ENCODE measurements around the gene ARGFX. TPM values are rescaled to one million over a fixed set of nuclear protein-coding genes. Genes with fewer than 3 reads are reported as not detected.

ARGFX gene
- total and polyA plus RNA-seq, 2 of the 8 experiments (the other 6 are each of a cell fraction or from before 2014, with no cell fraction given): not detected

DNA sequence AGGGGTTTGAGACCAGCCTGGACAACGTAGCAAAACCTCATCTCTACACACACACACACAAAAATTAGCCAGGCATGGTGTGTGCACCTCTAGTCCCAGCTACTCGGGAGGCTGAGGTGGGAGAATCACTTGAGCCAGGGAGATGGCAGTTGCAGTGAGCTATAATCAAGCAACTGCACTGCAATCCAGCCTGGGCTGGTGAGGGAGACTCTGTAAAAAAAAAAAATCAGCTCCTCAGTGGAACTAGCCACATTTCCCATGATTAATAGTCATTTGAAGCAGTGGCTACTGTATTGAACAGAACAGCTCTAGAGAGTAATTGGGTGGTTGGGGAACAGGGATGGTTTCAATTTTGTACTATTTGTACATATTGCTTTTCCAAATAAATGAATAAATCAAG is 13.9 kb downstream of the ARGFX start:
- H4K91ac ChIP-seq (replicated peaks; ENCODE audit: insufficient read length, low read length): no peak overlapping the region
- no peaks in the 10 kb centered on the region for H3K23me2 ChIP-seq (ENCODE audit: low read depth, low read length)
- H3K9ac ChIP-seq (replicated peaks in 1 of 4; ENCODE audit: extremely low read depth in 1 of 4, low read depth in 3 of 4, low read length in 3 of 4): no peak overlapping the region
- H4K20me1 ChIP-seq (replicated peaks in 1 of 2; ENCODE audit: control insufficient read depth in 1 of 2, insufficient read depth in 2 of 2, low read length in 2 of 2): no peaks in the 10 kb centered on the region
- H3K27ac ChIP-seq (ENCODE audit: low read depth, low read length): no peak overlapping the region
- no peak overlapping the region for H3K14ac ChIP-seq (ENCODE audit: insufficient read length)
- no peak overlapping the region for H2AK5ac ChIP-seq (ENCODE audit: low read depth, low read length)
- no peaks in the 10 kb centered on the region for H3K27me3 ChIP-seq (replicated peaks in 1 of 4; ENCODE audit: control insufficient read depth in 3 of 4, extremely low read depth in 1 of 4, insufficient read depth in 3 of 4, low read length in 3 of 4)
- no peak overlapping the region for H3K4me2 ChIP-seq (ENCODE audit: insufficient read depth in 1 of 2, low read depth in 2 of 2, low read length in 2 of 2)
- FAIRE-seq (no peak), DNase-seq (ENCODE audit: low read depth in 1 of 2, low spot score in 2 of 2) (no peak)
- no peak overlapping the region for H3K56ac ChIP-seq (replicated peaks; ENCODE audit: insufficient read length, low read depth, low read length)
- no peak overlapping the region for H2BK5ac ChIP-seq (ENCODE audit: low read depth, low read length)
- TF ChIP-seq CEBPB (IDR thresholded peaks at IDR 0.05; ENCODE audit: low read depth, low read length) (no peak), ZNF274 (IDR thresholded peaks at IDR 0.05; ENCODE audit: borderline replicate concordance, extremely low read depth, low read length) (no peak), ASH2L (IDR thresholded peaks at IDR 0.05; ENCODE audit: low read length) (no peak), CBX8 (IDR thresholded peaks at IDR 0.05; ENCODE audit: borderline replicate concordance, low read depth, low read length) (no peak), E2F6 (IDR thresholded peaks at IDR 0.05) (no peak), RNF2 (IDR thresholded peaks at IDR 0.05; ENCODE audit: borderline replicate concordance, low read depth, low read length, missing control alignments, poor library complexity, severe bottlenecking) (no peak), TBP (IDR thresholded peaks at IDR 0.05; ENCODE audit: low read depth, low read length) (no peak), POU5F1 (IDR thresholded peaks at IDR 0.05; ENCODE audit: low read depth, low read length) (no peak), SP2 (IDR thresholded peaks at IDR 0.05; ENCODE audit: low read length) (no peak), EZH2 (IDR thresholded peaks at IDR 0.05; ENCODE audit: low read depth, low read length, severe bottlenecking) (no peak), GABPA (IDR thresholded peaks at IDR 0.05; ENCODE audit: borderline replicate concordance, insufficient read depth, low read length) (no peak)
- no peak overlapping the region; the same call in 1 of the 2 replicates for H3K18ac ChIP-seq (ENCODE audit: extremely low read depth, low read length)
- POLR2A ChIA-PET (ENCODE audit: partially characterized antibody): interaction anchor here (3.3 kb wide), 1 partner anchor 12 kb away, joined by 18 read pairs; the partner anchor contains the start of gene FBXO40
- no peak overlapping the region for H3K4ac ChIP-seq (replicated peaks; ENCODE audit: insufficient read length, low read depth, low read length)
- H3K79me1 ChIP-seq (ENCODE audit: low read depth, low read length): no peaks in the 10 kb centered on the region
- no peak overlapping the region for H3K4me3 ChIP-seq (ENCODE audit: extremely low read depth in 1 of 4, insufficient read depth in 2 of 4, low read depth in 3 of 4, low read length in 4 of 4)
- H3K23ac ChIP-seq (ENCODE audit: insufficient read length): no peak overlapping the region
- H4K5ac ChIP-seq (ENCODE audit: insufficient read length, low read depth, low read length): no peak overlapping the region
- no peak overlapping the region for H2BK15ac ChIP-seq (ENCODE audit: low read length)
- no peaks in the 10 kb centered on the region for H3K36me3 ChIP-seq (ENCODE audit: control insufficient read depth in 2 of 4, insufficient read depth in 4 of 4, low read length in 3 of 4)
- CTCF ChIA-PET (ENCODE audit: partially characterized antibody): interaction anchor here (0.6 kb wide), 1 partner anchor 214 kb away, joined by 4 read pairs; no protein-coding TSS in a partner anchor
- H2BK12ac ChIP-seq (ENCODE audit: low read depth, low read length): no peak overlapping the region
- no peaks in the 10 kb centered on the region for H3K4me1 ChIP-seq (replicated peaks in 1 of 4; ENCODE audit: control insufficient read depth in 3 of 4, insufficient read depth in 4 of 4, low read length in 3 of 4)
- H2BK20ac ChIP-seq (ENCODE audit: low read length): no peak overlapping the region
- no peak overlapping the region for H2AFZ ChIP-seq (ENCODE audit: low read length)
- WGBS, 2 experiments (ENCODE audit: extremely low coverage in 1 of 2, insufficient coverage in 1 of 2, insufficient read length in 1 of 2, insufficient replicate concordance in 2 of 2, low coverage in 1 of 2, low lambda C conversion rate in 2 of 2, missing lambda C conversion rate in 1 of 2): 89% methylated on average over 2 of the region's 2 CpGs; no CpG with 5 or more reads in 1 of the 2 experiments
- H4K8ac ChIP-seq (ENCODE audit: extremely low read depth, insufficient read depth, low read length): no peak overlapping the region
- H2BK120ac ChIP-seq (replicated peaks; ENCODE audit: low read depth, low read length): no peak overlapping the region
- no peaks in the 10 kb centered on the region for H3K79me2 ChIP-seq (ENCODE audit: control insufficient read depth in 1 of 2, insufficient read depth in 2 of 2, low read length in 2 of 2)
- no peaks in the 10 kb centered on the region for H3K9me3 ChIP-seq (ENCODE audit: insufficient read depth in 2 of 2, low read depth in 1 of 2, low read length in 1 of 2)

All from H1 (cell line).